Mesodermal cell (in vitro differentiated cells): ENCODE measurements around the gene NPPC. TPM values are rescaled to one million over a fixed set of nuclear protein-coding genes. Genes with fewer than 3 reads are reported as not detected.

Source experiments
- H3K27ac ChIP-seq: 2 replicates; pipeline ENCODE4 v1.7.0; 2013; ENCODE audit warnings: mild to moderate bottlenecking, low read depth, low read length, moderate library complexity; ENCODE audit not compliant: severe bottlenecking
- H3K36me3 ChIP-seq: 2 replicates; pipeline ENCODE4 v1.7.1; 2013; ENCODE audit warnings: mild to moderate bottlenecking, low read length, moderate library complexity; ENCODE audit not compliant: control insufficient read depth, insufficient read depth
- H3K4me1 ChIP-seq: one replicate; pipeline ENCODE4 v1.7.1; 2013; ENCODE audit warnings: mild to moderate bottlenecking, low read length; ENCODE audit not compliant: insufficient read depth, control insufficient read depth, poor library complexity, severe bottlenecking
- H3K4me3 ChIP-seq: 2 replicates; pipeline ENCODE4 v1.7.0; 2013; ENCODE audit warnings: low read length, control low read depth, mild to moderate bottlenecking; ENCODE audit not compliant: insufficient read depth, poor library complexity, severe bottlenecking; ENCODE audit errors: extremely low read depth
- H3K9me3 ChIP-seq: 2 replicates; pipeline ENCODE4 v1.7.1; 2013; ENCODE audit warnings: mild to moderate bottlenecking, low read length, moderate library complexity; ENCODE audit not compliant: control insufficient read depth
- WGBS, 2 experiments: methylation state at CpG; one replicate each; pipeline ENCODE4 v1.1.5; 2013; ENCODE audit warnings: missing lambda C conversion rate in 2 of 2; ENCODE audit not compliant: insufficient coverage in 2 of 2; 5-methylcytosine and 5-hydroxymethylcytosine counted together
- polyA plus RNA-seq, 2 experiments: library from polyadenylated mRNA; stranded (reverse); fragments of 50-300 nt; gene quantifications; one replicate each; pipeline ENCODE4 v1.2.3, GENCODE V29; 2013

Gene NPPC, protein sequence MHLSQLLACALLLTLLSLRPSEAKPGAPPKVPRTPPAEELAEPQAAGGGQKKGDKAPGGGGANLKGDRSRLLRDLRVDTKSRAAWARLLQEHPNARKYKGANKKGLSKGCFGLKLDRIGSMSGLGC
- 0.77 TPM for polyA plus RNA-seq (2013, experiment 1 of 2)
- polyA plus RNA-seq (2013, experiment 2 of 2) = 0.30 TPM

DNA sequence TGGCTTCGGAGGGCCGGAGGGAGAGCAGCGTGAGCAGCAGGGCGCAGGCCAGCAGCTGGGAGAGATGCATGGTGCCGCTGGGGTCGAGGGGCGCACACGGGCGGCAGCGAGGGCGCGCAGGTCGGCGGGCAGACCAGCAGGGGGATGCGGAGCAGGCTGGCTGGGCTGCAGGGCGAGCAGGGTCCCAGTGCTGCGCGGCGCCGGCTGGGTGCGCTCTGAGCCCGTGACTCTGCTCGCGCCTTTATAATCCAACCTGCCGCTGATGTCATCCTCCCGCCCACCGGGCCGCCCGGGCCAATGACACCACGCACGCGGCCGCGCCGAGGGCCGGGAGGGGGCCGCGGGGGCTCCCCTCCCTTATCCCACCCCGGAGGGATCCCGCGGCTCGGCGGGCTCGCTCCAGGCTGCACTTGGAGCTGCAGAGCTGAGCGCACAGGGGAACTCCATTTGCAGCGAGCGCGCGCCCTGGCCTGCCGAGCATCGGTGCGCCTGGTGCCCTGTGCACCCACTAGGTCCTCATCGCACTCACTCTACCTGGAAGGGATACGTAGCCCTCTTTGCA is at the start of gene NPPC:
Gene NPPC (minus strand): TSS at position 217 of the 562 bp plus-strand sequence. CDS start 147 bp downstream, at position 70.
- Histone ChIP-seq H3K27ac (no peak within 1 kb of the TSS), H3K36me3 (no peaks in the 10 kb centered on the region), H3K9me3 (no peaks in the 10 kb centered on the region), H3K4me1 (peaks cover 6% of the 10 kb centered on the region), H3K4me3 (peak within 1 kb of the TSS; percentile 32)
- 0 to 1% methylated on average over 49 to 50 of the region's 54 CpGs for WGBS, 2 experiments

DNA sequence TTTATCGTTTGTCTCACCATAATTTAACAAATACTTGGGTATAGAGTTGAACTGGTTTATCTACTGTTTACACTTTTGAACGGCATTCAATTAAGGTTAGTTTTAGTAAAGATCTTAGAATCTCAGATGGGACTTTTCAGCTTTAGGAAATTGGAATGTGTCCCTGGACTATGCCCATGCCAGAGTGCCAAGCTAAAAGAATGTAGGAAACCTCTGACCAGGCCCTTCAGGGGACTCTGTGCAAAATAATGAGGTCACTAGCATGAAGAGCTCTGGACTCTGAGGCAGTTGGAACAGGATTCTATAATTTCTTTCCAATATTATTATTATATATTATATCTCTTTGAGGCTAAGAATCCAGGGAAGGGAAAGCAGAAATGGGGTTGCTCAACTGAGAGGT is 48.8 kb upstream of the NPPC start:
- Histone ChIP-seq H3K9me3 (no peaks in the 10 kb centered on the region), H3K27ac (no peak overlapping the region)
- WGBS, 2 experiments = 91 to 100% methylated on average over 1 of the region's 2 CpGs

DNA sequence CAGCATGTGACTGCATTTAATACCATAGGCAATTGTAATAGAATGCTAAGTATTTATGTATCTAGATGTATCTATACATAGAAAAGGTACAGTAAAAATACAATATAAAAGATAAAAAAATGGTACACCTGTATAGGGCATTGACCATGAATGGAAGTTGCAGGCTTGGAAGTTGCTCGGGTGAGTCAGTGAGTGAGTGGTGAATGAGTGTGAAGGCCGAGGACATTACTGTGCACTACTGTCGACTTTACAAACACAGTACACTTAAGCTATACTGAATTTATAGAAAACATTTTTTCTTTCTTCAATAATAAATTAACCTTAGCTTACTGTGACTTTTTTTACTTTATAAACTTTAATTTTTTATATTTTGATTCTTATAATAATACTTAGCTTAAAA is 44.3 kb upstream of the NPPC start:
- Histone ChIP-seq H3K27ac (no peak overlapping the region), H3K4me3 (no peak overlapping the region), H3K9me3 (peaks cover 4% of the 10 kb centered on the region), H3K4me1 (no peaks in the 10 kb centered on the region), H3K36me3 (peaks cover 6% of the 10 kb centered on the region)
- WGBS, 2 experiments = no CpG with 5 or more reads among the region's 3 CpGs

More for the DNA sequence above, 48.8 kb upstream of the NPPC start:
- Histone ChIP-seq H3K4me3 (no peak overlapping the region), H3K4me1 (no peaks in the 10 kb centered on the region), H3K36me3 (peaks cover 3% of the 10 kb centered on the region)

DNA sequence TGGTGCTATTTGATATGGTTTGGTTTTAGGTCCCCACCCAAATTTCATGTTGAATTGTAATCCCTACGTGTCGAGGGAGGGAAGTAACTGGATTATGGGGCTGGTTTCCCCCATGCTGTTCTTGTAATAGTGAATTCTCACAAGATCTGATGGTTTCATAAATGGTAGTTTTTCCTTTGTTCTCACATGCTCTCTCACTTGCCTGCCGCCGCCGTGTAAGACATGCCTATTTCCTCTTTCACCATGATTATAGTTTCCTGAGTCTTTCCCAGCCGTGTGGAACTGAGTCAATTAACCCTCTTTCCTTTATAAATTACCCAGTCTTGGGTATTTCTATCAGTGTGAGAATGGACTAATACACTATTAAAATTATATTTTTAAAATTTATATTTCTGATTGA is 42.6 kb upstream of the NPPC start:
- Histone ChIP-seq H3K36me3 (peaks cover 6% of the 10 kb centered on the region), H3K4me1 (no peaks in the 10 kb centered on the region), H3K4me3 (no peak overlapping the region), H3K27ac (no peak overlapping the region), H3K9me3 (peaks cover 4% of the 10 kb centered on the region)
- whole genome bisulfite sequencing, 2 experiments = 97 to 100% methylated on average over 2 to 4 of the region's 6 CpGs

DNA sequence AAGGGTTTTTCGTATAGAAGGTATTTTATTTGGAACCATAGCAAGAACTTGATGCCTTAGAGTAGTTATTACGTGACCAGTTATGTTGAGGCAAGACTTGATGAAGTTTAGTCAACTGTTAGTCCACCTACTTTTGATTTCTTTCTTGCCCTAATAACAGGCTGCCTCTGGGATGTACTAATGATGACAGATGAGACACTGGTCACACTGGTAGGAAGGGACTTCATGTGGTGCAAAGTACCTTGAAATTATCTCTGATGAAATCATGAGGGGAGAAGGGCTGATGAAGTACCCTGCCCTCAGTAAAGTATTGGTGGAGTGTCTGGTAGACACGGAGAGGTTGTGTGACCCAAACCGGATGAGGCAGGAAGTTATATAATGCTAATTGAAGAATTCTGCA is 40.7 kb upstream of the NPPC start:
- Histone ChIP-seq H3K4me3 (no peak overlapping the region), H3K27ac (no peak overlapping the region), H3K9me3 (peaks cover 4% of the 10 kb centered on the region), H3K36me3 (peaks cover 6% of the 10 kb centered on the region), H3K4me1 (no peaks in the 10 kb centered on the region)
- WGBS, 2 experiments = 93% methylated on average over 3 of the region's 4 CpGs; no CpG with 5 or more reads in 1 of the 2 experiments

DNA sequence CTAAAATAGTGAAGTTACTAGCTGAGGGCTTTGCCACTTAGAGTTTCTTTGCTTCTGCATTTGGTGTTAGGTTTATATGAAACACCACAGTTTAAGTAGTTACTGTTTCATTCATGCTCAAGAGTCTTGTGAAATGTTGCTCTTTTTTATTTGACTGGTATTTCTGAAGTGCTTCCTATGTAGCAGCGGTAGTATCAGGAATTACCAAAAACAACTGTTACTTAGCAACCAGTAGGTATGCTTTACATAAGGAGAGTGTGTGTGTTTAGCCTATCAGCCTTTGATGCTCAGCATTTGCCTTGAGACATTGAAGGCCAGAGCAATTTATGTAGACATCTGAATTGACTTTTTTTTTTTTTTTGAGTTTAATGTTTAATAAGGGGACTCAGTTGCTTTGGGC is 38.9 kb upstream of the NPPC start:
- H3K9me3 ChIP-seq = peaks cover 4% of the 10 kb centered on the region
- H3K4me3 ChIP-seq = no peak overlapping the region
- no peak overlapping the region for H3K27ac ChIP-seq
- H3K36me3 ChIP-seq = peaks cover 4% of the 10 kb centered on the region
- 100% methylated on average over 1 of the region's 1 CpG; no CpG with 5 or more reads in 1 of the 2 experiments for WGBS, 2 experiments
- H3K4me1 ChIP-seq = no peaks in the 10 kb centered on the region

DNA sequence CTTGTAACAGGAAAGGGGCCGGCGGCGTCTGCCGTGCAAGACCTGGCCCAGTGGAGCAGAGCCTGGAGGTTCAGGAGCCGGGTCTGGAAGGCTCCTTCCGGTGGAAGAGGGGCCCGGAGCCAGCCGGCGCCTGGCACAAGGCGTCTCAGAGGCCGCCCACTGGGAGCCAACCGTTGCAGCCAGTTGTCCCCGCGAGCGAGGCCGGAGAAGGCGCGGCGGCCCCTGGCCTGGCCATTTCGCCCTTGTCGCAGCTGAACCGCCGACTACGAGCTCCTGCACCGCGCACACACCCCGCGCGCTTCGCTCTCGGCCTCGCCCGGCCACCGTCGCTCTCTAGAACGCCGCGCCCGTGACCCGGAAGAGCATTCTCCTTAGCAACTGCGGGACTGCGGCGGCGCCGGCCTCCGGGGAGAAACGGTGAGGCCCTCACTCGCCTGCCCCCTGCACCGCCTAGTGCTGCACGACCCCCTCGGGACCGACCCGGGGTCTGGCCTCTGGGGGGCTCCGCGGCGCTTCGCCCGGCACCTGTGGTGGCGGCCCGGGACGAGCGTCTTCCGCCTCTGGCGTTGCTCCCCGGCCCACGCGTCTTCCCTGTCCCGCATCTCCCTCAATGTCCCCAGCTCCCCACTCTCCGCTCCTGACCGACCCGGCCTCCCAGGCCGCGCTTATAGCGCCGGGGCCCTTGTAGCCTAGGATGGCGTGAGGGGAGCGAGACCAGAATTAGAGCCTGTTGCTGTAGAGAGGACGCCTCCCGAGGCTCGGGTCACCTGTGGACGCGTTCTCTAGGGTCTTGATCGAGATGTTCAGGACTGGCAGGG is 35.4 kb upstream of the NPPC start, which contains the start of gene DIS3L2:
Gene DIS3L2 (plus strand): TSS at position 365 of the 818 bp plus-strand sequence. CDS start 53,215 bp downstream, outside the sequence.
- Histone ChIP-seq H3K9me3 (no peaks in the 10 kb centered on the region), H3K27ac (peak within 1 kb of the TSS; percentile 89), H3K4me1 (no peaks in the 10 kb centered on the region), H3K36me3 (no peaks in the 10 kb centered on the region), H3K4me3 (peak within 1 kb of the TSS; percentile 81)
- WGBS, 2 experiments = 1% methylated on average over 65 to 72 of the region's 83 CpGs

DNA sequence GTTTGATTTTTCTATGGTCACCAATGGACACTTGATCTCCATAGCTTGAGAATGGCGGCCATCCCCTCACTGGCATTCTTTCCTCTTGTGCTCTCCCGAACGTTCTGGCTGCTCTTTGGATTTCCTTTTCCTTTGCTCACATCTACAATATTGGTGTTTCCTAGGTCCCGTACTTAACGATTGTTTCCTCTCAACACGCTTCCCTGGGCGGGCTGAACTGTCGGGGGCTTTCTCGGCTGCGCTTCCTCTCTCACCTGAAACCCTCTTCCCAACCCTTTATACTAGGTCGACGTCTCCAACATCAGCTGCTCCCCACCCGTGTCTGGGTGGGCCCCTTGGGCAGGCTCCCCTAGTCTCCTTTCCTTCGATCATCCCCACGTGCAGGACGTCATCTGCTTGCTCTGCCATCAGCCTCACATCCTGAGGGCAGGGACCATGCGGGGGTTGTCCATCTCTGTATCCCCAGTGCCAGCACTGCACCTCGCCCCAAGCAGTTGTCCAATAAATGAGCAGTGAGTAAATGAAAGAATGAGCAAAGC is 34.7 kb upstream of the NPPC start:
- peak overlapping the region; percentile 81 for H3K4me3 ChIP-seq
- WGBS, 2 experiments = 84 to 86% methylated on average over 10 to 16 of the region's 18 CpGs
- H3K4me1 ChIP-seq = no peaks in the 10 kb centered on the region
- no peaks in the 10 kb centered on the region for H3K36me3 ChIP-seq
- H3K9me3 ChIP-seq = no peaks in the 10 kb centered on the region
- peak overlapping the region; percentile 89 for H3K27ac ChIP-seq

DNA sequence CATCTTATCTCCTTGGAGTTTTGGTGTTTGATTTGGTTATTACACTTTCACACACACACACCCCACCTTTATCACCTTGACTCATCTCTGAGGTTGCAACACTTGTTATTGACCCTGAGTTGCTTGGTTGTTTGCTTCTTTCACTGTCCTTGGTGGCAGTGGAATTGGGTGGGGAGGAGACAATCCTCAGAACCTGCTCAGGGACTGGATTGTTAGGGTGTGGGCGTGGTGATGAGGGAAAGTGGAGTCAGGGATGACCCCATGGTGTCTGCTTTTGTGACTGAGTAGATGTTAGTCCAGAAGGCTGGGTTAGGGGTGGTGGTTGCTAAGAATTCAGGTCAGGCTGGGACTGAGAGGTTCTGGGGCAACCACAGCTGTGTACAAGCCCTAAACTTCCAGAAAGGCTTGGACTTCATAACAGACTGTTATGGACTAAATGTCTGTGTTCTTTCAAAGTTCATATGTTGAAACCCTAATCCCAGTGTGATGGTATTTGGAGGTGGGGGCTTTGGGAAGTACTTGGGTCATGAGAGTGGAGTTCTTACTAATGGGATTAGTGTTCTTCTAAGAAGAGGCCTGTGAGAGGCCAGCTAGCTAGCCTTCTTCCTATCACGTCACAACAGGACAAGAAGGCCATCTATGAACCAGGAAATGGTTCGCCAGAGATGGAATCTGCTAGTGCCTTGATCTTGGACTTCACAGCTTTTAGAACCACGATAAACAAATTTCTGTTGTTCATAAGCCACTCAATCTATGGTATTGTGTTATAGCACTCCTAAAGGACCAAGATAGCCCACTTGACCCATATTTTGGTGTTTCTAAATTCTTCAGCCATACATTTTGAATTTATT is 31.9 kb upstream of the NPPC start:
- Histone ChIP-seq H3K9me3 (no peaks in the 10 kb centered on the region), H3K27ac (no peak overlapping the region), H3K4me1 (no peaks in the 10 kb centered on the region), H3K4me3 (no peak overlapping the region), H3K36me3 (no peaks in the 10 kb centered on the region)
- 80 to 83% methylated on average over 3 to 4 of the region's 4 CpGs for WGBS, 2 experiments
